ENCODE measurements around the gene FAM174C.

DNA sequence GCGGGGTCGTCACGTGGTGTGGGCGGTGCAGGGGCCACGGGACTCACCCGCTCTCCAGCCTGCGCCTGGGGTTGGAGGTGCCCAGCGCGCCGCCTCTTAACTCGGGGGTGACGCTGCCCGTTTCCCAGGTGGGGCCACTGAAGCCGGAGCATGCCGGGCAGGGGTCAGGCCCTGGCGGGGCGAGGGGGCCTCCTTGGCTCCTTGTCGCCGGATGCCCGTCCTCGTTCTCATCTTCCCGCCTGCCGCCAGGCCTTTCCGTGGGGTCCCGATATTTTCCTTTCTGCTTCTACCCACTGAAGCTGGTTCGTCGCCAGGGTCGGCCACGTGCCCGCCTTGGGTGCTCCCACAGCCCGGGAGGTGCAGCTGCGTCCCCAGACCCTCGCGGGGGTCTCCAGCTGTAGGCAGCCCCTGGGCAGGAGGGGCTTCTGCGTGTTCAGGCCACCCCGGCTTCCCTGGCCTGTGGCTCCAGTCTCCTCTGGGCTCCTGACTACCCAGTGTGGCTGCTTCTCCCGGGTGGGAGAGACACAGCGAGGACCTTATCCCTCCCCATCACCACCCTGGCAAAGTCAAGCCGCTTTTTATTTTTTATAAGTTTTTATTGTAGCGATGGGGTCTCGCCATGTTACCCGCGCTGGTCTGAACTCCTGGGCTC, 772 bp downstream of the FAM174C start:
- TF ChIP-seq EZH2phosphoT487 (IDR thresholded peaks at IDR 0.05; ENCODE audit: borderline replicate concordance), result no peak
- TF ChIP-seq CTCF (conservative IDR thresholded peaks at IDR 0.05; ENCODE audit: low read length), result no peak

All from Loucy (cell line).